Fibroblast of lung (primary cell): ENCODE results near the gene KMT2E.

Experiments used
- EZH2 ChIP-seq: IDR thresholded peaks from 2 replicates; pipeline ENCODE4 v1.5.1; 2012; ENCODE audit warnings: low read length, control low read depth, mild to moderate bottlenecking; ENCODE audit errors: missing control alignments
- TF ChIP-seq, protein P1 (sequence below), 2 donors: IDR thresholded peaks in 1 of 2; conservative IDR thresholded peaks in 1 of 2; 1 replicate in 1 of 2; 2 replicates in 1 of 2; pipeline ENCODE4 v1.5.1; 2011 to 2012; ENCODE audit warnings: low read length in 2 of 2, control low read depth in 1 of 2, inconsistent platforms in 1 of 2, low read depth in 1 of 2, mild to moderate bottlenecking in 1 of 2

DNA sequence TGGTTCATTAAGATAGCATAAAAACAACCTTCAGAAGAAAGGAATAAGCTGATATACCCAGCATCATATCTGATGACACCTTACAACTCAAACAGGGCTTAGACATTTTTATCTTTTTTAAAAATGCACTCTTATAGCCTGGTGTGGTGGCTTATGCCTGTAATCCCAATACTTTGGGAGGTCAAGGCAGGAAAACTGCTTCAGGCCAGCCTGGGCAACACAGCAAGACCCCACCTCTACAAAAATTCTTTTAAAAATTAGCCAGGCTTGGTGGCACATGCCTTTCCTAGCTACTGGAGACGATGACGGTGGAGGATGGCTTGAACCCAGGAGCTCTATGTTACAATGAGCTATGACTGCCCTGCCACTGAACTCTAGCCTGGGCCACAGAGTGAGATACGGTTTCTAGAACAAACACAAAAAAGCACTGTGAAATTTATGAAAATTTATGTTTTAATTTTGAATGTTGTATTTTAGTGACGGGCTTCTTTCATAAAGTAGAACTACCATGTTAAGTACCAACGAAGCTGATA is 12.3 kb upstream of the KMT2E start:
- TF ChIP-seq, protein P1, sequence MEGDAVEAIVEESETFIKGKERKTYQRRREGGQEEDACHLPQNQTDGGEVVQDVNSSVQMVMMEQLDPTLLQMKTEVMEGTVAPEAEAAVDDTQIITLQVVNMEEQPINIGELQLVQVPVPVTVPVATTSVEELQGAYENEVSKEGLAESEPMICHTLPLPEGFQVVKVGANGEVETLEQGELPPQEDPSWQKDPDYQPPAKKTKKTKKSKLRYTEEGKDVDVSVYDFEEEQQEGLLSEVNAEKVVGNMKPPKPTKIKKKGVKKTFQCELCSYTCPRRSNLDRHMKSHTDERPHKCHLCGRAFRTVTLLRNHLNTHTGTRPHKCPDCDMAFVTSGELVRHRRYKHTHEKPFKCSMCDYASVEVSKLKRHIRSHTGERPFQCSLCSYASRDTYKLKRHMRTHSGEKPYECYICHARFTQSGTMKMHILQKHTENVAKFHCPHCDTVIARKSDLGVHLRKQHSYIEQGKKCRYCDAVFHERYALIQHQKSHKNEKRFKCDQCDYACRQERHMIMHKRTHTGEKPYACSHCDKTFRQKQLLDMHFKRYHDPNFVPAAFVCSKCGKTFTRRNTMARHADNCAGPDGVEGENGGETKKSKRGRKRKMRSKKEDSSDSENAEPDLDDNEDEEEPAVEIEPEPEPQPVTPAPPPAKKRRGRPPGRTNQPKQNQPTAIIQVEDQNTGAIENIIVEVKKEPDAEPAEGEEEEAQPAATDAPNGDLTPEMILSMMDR (conservative IDR thresholded peaks at IDR 0.05 in 1 of 2, IDR thresholded peaks at IDR 0.05 in 1 of 2; ENCODE audit: low read depth in 1 of 2, low read length in 2 of 2), result no peak
- no peak for TF ChIP-seq EZH2
